NCI-H748 (cell line): ENCODE measurements around the gene FAM50B.

Experiments
- DNase-seq: peaks from one replicate; lab custom pipeline; 2025; ENCODE audit not compliant: unreplicated experiment; lab: John Stamatoyannopoulos, UW

FAM50B gene

DNA sequence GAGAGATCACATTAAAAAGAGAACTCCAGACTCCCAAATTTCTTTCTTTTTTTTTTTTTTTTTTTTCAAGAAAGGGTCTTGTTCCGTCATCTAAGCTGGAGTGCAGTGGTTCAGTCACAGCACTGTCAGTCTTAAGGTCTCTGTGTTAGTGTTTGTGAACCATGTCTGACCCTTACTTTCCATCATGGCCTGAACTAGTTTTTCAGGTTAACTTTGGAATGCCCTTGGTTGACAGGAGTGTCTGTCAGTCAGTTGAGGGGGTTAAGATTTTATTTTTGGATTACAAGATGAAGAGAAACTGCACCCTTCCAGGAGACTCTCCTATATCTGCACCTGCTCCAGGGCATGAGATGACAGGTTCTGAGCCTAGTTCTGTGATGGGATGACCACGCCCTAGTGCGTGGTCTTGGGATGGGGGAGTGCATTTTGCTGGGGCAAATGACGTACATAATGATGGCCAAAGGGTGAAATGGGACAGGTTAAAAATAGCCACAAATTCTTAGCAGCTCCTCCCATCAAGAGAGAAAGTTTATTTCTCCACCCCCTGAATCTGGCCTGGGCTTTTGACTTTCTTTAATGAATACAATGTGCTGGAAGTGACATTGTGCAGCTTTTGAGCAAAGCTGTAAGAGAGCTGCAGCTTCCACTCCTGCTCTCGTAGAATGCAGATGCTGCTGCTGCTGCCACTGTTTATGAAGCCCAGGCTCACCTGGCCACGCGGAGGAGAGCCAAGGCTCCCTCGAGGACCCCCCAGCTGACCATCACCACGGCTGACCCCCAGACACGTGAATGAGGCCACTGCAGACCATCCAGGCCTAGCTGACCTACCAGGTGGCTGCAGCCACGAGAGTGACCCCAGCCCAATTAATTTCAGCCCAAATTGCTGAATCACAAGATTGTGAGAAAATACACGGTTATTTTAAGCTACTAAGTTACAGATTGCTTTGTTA lies 29.7 kb upstream of the FAM50B start:
- DNase-seq: no peak

DNA sequence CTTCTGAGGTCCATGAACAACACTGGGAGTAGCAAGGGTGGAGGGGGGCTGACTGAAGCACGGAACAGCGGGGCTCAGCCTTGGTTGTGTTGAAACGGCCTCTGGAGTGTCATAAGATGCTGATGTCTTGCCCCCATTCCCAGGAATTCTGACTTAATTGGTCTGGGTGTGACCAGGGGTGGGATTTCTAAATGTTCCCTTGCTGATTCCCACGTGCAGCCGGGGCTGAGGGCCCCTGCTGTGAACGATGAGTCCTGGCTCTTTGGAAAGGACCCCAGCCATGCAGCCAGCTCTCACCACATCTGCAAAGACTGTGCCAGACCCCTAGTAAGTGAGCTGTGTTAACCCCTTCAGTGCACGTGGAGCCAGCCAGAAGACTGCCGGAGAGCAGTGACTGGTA lies 28.6 kb upstream of the FAM50B start:
- DNase-seq: no peak

DNA sequence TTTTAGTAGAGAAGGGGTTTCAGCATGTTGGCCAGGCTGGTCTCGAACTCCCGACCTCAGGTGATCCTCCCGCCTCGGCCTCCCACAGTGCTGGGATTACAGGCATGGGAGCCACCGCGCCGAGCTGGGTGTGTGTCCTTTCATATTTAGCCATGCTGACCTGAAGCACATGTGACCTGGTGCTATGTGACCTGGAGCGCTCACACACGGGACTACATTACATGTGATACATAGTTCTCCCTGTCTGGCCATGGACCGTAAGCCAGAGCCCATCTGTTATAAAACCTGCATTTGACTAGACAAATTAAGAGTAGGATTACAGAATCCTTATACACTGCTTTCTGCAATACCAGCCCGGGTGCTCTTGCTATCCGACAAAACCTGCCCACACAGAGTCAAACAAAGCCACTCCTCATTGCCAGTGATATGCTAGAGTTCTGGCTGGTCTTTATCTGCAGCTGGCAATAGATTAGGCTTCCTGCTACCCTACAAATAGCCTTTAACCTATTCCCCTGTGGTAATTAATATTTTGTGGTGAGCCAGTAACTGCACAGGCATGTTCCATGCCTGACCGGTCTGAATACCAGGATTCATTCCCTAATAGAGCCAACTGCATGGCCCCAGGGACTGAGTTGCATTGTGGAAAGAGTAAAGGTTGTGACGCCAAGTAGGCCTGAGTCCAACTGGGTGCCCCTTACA lies 26.3 kb upstream of the FAM50B start:
- no peak for DNase-seq

DNA sequence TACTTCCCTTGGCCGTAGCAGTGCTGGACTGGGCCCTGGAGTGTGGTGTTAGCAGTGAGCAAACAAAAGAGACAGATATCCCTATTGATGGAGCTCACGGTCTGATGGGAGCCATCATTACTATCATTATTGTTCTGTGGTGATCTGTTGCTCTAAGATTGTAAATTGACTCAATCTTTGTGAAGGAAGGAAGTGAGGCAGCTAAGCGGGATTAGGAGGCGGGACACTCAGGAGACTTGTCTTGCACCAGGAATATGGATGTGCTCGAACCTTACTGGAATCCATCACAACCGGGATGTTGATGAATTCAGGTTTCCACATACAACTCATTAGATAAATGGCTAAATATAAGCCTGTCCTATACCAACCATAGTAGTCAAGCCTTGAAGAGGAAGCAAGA lies 25.5 kb upstream of the FAM50B start:
- no peak for DNase-seq

GRCh38 chr6:3825331-3825831 lies 23.8 kb upstream of the FAM50B start:
- DNase-seq: no peak

DNA sequence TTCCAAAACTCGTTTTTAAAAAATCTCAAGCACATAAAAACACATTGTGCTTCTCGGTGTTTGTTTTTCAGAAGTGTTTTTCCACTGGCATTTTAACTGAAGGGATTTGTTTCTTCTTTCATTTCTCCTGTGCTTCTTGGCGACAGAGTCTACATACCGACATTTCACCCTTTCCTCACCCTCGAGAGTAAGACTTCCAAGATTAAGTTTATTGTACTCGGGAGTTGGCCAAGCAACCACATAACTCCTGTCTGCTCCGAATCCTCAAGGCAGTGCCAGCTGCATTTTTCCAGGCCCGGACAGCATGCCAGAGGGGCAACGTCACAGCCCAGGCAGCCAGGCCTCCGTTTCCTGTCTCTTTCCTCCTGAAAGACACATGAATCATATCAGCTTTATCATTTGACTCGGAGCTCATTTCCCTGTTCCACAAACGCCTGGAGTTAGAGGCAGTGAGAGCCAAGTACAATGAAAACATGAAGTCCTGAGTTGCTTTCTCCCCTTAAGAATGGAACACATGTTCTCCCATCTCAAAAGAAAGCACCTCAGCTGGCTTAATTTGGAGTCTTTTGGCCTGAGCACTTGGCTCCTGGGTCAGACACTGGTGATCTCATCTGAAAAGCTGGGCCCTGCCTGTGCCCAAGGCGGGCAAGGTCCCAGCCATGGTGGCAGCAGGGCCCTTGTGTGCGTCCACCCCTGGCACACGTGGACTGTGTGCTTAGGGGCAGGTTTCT lies 23.2 kb upstream of the FAM50B start:
- no peak for DNase-seq

- no peak for DNase-seq
Measured at GRCh38 chr6:3829285-3829684, 19.9 kb upstream of the FAM50B start.

DNA sequence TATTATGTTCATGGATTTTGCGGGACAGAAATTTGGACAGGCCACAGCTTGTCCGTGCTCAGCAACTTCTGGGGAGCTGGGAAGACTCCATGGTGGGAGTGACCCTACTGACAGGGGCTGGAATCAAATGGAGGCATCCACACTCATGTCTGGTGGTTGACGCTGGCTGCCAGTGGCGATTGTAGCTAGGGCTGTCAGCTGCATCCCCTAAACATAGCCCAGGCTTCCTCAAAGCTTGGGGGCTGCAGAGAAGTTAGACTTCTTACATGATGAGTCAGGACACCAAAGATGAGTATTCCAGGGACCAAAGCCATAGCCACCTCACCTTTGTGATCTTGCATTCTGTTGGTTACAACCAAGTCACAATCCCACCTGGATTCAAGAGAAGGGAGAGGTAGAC lies 18.4 kb upstream of the FAM50B start:
- DNase-seq: no peak

DNA sequence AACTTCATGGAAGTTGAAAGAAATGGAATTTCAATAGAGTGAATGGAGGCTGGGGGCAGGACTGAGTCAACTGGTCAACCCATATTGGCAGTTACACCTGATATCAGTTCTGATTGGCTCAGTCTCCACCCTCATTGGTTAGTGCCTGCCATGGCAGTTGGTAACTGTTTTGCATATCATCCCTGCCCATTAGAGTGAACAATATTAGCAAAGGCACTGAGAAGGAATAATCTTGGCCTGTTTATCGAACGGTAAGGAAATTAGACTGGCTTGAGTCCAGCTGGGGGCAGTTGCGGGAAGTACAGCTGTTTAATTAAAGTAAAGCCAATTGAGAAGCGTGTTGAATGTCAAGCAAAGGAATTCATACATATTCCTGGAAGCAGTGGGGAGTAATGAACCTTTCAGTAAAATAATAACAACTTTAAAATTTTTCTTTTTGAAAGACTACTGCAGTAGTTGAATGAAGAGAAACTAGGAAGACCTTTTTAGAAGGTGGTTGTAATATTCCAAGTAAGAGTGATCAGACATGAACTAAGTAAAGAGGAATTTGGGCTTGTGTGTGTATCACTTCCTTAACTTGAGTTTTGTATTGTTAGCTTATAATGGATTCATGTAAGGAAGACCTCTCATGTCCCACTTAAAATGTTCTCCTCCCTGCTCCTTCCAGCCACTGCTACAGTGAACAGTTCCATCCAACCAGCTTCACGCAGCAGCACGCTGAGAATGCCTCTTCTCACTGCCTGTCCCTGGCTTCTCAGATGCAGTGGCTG lies 17.2 kb upstream of the FAM50B start:
- DNase-seq: no peak

GRCh38 chr6:3835055-3835731 lies 14.0 kb upstream of the FAM50B start:
- DNase-seq: no peak

- no peak for DNase-seq
Measured at GRCh38 chr6:3835785-3836184, 13.4 kb upstream of the FAM50B start.

GRCh38 chr6:3836566-3836965 lies 12.6 kb upstream of the FAM50B start:
- no peak for DNase-seq

DNA sequence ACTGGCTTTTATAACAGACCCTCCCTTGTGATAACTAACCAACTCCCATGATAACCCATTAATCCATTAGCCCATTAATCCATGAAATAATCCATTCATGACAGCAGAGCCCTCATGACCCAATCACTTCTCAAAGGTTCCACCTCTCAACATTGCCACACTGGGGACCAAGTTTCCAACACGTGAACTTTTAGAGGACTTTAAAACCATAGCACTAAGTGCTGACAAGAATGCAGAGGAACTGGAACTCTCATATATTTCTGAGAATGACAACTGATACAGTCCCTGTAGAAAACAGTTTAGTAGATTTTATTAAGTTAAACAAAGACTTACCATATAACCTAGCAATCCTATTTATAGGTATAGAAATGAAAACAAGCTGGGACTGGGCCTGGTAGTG lies 11.4 kb upstream of the FAM50B start:
- DNase-seq: no peak

GRCh38 chr6:3838992-3839867 lies 9.9 kb upstream of the FAM50B start:
- no peak for DNase-seq

DNA sequence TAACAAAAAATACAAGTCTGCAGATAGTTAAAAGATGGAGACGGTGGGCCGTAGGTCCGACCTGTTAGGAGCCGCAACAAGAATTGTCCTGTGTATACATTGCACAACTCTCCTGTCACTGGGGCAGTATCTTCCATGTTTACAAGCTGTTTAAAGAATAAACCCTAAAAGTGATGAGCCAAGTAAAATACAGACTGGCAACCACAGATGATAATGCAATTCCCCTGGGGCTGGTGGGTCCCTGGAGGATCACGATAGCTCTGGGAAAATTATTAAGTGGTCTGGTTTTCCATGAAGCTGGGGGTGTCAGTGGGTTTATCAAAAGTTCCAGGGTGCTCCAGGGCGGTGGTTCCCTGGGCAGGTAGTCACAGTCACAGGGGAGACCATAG lies 8.1 kb upstream of the FAM50B start:
- no peak for DNase-seq

DNA sequence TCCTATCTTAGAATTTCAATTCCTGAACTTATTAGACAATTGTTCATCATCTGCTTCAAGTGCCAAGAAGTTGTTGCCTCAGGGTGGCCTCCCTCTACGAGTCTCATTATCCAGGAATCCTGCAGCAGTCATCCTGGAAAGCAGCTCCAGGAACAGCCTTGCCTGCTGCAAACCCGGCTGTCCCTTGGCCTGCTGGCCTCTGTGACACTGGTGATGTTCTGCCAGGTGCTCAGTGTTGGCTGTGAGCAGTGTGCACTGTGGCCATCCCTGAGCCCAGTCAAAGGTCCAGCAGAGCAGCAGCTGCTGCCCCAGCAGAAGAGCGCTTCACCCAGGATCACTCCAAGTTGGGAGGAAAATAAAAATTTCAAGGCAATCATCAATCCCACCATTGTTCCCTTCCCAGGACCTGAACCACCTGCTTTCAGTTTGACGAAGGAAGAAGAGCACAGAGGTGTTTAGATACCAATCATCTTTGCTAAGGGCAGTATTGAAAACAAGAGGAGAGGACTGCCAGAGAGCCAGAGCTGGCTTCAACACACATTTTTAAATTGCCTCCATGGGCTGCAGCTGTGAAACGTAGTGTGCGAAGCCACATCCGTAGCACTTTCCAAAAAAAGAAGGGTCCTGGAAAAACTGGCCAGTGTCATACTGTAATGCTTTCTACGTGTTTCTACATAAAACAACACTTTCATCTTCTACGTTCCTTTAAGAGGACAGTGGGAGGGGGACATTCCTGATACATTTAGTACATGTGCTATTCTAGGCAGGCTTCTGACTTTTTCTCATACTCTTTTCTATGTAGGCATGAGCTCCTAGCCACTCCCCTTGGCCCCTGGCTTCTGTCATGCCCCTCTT lies 7.2 kb upstream of the FAM50B start:
- DNase-seq: no peak

- DNase-seq: no peak
Measured at GRCh38 chr6:3843379-3844096, 5.6 kb upstream of the FAM50B start.

- no peak for DNase-seq
Measured at GRCh38 chr6:3844097-3844463, 5.1 kb upstream of the FAM50B start.
